NB4 (cell line): ENCODE data around the gene APOBEC3A.
A peak's percentile ranks its signal among the peaks of the same experiment; 100 is the strongest.
"Not testable (repeated sequence)": the region's sequence is repeated elsewhere in the genome, so short reads cannot be mapped to it uniquely, and the experiment has no call there.

Source experiments
- DNase-seq: peaks from one replicate; pipeline ENCODE4 v3.0.0; 2010; ENCODE audit warnings: low read depth
- H3K4me3 ChIP-seq: one replicate; pipeline ENCODE4 v1.5.1; 2011; ENCODE audit warnings: mild to moderate bottlenecking, low read depth, low read length, moderate library complexity
- MYC ChIP-seq: IDR thresholded peaks from 2 replicates; pipeline ENCODE4 v1.6.1; 2011; ENCODE audit warnings: low read depth, low read length
- POLR2A ChIP-seq: IDR thresholded peaks from 2 replicates; pipeline ENCODE4 v1.6.1; 2011; ENCODE audit warnings: mild to moderate bottlenecking; ENCODE audit not compliant: insufficient read length; ENCODE audit errors: extremely low read depth
- TF ChIP-seq, protein P1 (sequence below): IDR thresholded peaks from one replicate; pipeline ENCODE4 v1.5.1; 2012; ENCODE audit warnings: low read depth, low read length
- TF ChIP-seq, protein P2 (sequence below): IDR thresholded peaks from 2 replicates; pipeline ENCODE4 v1.6.1; 2011; ENCODE audit warnings: low read depth, low read length

APOBEC3A gene

DNA sequence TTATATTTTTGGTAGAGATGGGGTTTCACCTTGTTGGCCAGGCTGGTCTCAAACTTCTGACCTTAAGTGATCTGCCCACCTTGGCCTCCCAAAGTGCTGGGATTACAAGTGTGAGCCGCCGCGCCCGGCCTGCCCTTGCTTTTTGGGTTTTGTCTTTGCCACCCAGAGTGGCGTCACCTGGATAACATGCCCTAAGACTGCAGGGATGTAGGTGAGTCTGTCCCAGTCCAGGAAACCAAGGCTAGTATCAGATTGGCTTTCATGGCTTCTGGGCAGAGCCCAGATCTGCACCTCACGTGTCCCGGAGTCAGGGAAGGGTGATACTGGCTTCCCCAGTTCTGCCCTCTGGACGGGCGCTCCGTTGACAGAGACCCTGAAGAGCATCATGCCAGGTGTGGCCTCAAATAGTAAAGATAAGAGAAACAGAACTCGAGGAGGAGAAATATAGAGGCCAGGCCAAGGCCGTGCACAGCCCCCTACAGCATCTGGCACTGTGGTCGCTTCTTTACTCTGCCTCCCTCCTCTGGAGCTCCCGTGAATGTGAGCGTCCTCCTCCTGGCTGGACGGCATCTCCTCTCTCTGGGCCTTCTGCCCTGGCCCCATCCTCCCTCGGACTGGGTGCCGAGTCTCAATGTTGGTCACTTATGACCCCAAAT, 16.9 kb downstream of the APOBEC3A start:
- H3K4me3 ChIP-seq: no peak overlapping the region
- TF ChIP-seq POLR2A: no peak
- TF ChIP-seq MYC: no peak
- TF ChIP-seq, protein P1, sequence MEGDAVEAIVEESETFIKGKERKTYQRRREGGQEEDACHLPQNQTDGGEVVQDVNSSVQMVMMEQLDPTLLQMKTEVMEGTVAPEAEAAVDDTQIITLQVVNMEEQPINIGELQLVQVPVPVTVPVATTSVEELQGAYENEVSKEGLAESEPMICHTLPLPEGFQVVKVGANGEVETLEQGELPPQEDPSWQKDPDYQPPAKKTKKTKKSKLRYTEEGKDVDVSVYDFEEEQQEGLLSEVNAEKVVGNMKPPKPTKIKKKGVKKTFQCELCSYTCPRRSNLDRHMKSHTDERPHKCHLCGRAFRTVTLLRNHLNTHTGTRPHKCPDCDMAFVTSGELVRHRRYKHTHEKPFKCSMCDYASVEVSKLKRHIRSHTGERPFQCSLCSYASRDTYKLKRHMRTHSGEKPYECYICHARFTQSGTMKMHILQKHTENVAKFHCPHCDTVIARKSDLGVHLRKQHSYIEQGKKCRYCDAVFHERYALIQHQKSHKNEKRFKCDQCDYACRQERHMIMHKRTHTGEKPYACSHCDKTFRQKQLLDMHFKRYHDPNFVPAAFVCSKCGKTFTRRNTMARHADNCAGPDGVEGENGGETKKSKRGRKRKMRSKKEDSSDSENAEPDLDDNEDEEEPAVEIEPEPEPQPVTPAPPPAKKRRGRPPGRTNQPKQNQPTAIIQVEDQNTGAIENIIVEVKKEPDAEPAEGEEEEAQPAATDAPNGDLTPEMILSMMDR: no peak
- TF ChIP-seq, protein P2, sequence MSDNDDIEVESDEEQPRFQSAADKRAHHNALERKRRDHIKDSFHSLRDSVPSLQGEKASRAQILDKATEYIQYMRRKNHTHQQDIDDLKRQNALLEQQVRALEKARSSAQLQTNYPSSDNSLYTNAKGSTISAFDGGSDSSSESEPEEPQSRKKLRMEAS: no peak
- DNase-seq: no peak

DNA sequence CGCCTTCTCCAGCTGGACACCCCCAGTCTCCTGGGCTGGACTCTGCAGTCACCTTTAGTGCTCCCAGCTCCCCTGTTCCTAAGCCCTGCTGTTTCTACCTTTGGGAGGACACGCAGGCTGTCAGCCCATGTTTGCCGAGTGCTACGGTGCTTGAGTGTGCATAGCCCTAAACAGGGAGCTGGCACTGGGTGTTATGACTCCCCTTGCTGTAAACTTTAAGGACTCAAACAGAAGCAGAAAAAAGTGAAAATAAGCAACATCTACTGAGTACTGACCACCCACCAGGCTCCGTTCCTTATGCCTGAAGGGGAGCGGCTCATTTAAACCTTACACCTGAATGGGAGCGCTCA, 17.4 kb downstream of the APOBEC3A start:
- H3K4me3 ChIP-seq: no peak overlapping the region
- no peak for TF ChIP-seq POLR2A
- TF ChIP-seq, protein P2: no peak
- TF ChIP-seq, protein P1: no peak
- TF ChIP-seq MYC: no peak
- no peak for DNase-seq

DNA sequence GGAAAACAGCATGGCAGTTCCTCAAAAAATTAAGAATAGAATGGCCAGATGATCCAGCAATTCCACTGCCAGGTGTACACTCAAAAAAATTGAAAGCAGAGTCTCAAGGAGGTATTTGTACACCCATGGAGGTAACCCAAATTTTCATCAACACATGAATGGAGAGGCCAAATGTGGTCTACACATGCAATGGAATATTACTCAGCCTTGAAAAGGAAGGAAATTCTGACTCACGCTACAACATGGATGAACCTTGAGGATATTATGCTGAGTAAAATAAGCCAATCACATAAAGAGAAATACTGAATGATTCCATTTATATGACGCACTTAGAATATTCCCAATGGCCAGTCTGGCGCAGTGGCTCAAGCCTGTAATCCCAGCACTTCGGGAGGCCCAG, 19.9 kb downstream of the APOBEC3A start:
- DNase-seq, H3K4me3 ChIP-seq: not testable (repeated sequence)

DNA sequence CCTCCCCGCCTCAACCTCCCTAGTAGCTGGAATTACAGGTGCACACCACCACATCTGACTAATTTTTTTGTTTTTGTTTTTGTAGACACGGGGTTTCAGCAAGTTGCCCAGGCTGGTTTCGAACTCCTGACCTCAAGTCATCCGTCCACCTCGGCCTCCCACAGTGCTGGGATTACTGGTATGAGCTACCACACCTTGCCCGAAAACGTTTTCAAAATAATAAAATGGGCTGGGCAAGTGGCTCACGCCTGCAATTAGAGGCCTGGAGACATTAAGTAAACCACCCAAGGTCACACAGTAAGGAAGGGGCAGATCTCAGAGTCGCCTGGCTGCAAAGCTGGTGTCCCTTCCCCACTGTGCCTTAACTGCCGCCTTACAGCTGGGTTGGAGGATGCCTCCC, 23.2 kb downstream of the APOBEC3A start:
- not testable (repeated sequence) for H3K4me3 ChIP-seq, DNase-seq

DNA sequence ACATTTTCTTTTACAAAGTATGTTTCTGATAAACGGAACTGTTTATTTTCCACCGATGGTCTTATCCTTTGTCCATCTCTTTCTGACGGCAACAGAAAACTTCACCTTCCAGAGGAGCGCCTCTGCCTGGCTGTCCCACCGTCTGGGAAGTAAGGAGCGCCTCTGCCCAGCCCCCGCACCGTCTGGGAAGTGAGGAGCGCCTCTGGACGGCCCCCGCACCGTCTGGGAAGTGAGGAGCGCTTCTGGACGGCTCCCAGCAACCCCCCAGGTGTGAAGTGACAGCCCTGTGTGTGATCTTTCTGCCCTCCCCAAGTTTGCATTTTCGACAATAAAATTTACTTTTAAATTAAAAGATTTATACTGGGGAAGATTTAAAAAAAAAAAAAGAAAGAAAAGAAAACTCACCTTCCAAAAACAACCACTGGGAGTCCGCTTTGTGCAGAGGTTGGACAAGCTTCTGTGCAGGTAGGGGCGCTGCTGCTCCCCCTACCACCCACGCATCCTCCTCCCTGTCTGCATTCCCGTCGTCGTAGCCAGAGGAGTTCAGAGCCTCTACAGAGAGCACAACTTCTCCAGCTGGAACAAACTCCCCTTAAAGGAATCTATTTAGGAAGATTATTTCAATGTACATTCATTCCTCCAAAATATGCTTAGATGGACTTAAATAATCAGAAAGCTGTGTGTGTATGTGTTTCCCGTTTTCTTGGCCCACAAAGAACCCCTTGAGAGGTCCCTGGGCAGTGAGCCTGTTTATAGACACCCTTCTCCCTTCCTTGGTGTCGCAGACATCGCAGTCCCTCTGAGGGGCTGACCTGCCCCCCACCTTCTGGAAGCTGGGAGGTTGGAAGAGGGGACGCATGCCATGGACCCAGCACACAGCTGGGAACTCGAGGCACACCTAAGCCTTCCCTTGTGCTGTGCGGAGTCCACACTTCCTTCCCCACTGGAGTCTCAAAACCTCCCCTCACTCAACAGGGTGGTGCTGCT, 23.9 kb downstream of the APOBEC3A start:
- DNase-seq: peak; percentile 19
- TF ChIP-seq POLR2A: no peak
- TF ChIP-seq, protein P1: peak; percentile 2
- no peak for TF ChIP-seq MYC
- TF ChIP-seq, protein P2: no peak
- no peak overlapping the region for H3K4me3 ChIP-seq

DNA sequence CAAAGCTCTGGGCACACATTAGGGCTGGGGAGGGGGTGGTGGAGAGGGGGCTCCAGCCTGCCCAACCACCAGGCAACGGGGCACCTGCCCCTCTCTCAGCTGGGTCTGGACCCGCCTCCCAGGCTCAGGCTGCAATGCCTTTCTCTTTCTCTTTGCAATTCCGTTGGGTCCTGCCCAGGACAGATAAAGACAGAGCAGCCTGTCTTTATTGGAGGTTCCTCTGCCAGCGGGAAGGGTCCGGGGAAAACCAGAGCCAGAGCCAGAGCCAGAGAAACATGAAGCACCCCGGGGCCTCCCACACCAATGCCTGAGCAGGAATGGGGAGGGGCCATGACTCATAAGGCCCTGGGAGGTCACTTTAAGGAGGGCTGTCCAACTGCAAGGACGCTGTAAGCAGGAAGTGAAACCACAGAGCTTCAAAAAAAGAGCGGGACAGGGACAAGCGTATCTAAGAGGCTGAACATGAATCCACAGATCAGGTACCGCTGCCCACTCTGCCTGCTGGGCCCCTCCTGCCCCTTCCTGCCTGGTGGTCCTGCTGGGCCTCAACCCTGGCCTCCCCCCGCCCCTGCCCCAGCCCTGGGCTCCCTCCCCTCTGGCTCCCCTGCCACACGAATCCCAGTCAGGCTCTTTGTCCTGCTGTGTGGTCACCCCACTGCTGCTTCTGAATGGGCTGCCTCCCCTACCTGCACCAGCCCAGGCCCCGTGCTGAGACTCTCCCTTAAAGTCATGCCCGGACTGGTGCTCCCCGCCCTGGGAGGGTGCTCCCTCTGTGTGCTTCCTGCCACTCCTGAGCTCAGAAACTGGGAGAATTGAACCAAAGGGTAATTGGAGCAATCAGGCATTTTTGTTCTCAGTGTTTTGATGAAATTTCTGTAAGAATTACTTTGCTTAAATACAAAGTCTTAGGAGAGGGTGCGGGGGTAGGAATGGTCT, 24.9 kb downstream of the APOBEC3A start, which contains the start of gene APOBEC3B:
Gene APOBEC3B (plus strand): TSS at position 356 of the 936 bp plus-strand sequence. CDS start 107 bp downstream, at position 463.
- peak; percentile 96 for DNase-seq
- peak within 1 kb of the TSS; percentile 60 for H3K4me3 ChIP-seq
- TF ChIP-seq, protein P1: no peak
- TF ChIP-seq POLR2A (no peak), MYC (0 out of 2 replicates have a peak, but pooled peaks have one; percentile 24)
- TF ChIP-seq, protein P2: no peak; the same call in 1 of the 2 replicates
